ENCODE results near the gene ZSWIM8.

Gene ZSWIM8

DNA sequence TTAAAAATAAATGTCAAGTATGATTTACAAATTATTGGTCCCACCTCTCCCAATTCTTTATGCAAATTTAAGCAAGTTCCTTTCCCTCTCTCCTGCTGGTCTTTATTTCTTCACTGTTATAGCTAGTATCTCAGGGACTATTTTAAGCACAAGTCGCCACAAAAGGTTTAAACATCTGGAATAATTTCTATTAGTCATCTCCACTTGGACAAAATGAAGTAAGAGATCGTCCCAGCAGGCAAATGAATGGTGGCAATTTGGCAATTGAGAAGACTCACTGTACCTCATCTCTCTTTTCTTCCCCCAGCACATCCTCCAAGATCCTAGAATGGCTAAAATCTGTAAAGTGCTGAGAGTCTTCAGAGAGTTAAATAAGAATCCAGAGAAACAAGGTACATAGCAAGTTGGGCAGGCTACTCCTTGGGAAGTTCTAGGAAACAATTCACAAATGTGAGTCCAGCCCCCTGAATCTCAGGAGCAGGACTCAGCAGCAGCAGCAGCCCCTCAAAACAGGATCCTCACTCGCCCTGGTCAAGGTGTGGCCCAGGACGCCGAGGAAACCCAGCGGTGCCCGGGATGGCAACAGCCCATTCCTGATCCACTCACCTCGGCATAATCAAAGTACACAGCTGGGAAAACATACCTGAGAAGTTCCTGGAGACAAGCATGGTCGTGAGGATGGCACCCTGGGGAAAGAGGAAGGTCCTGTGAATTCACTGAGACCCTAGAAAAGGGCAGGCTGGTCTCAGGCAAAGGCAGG, 56.3 kb downstream of the ZSWIM8 start:
- TF ChIP-seq, protein P1, sequence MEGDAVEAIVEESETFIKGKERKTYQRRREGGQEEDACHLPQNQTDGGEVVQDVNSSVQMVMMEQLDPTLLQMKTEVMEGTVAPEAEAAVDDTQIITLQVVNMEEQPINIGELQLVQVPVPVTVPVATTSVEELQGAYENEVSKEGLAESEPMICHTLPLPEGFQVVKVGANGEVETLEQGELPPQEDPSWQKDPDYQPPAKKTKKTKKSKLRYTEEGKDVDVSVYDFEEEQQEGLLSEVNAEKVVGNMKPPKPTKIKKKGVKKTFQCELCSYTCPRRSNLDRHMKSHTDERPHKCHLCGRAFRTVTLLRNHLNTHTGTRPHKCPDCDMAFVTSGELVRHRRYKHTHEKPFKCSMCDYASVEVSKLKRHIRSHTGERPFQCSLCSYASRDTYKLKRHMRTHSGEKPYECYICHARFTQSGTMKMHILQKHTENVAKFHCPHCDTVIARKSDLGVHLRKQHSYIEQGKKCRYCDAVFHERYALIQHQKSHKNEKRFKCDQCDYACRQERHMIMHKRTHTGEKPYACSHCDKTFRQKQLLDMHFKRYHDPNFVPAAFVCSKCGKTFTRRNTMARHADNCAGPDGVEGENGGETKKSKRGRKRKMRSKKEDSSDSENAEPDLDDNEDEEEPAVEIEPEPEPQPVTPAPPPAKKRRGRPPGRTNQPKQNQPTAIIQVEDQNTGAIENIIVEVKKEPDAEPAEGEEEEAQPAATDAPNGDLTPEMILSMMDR (IDR thresholded peaks at IDR 0.05; ENCODE audit: extremely low read depth, missing control alignments): no peak
- no peak for DNase-seq (ENCODE audit: low spot score)

DNA sequence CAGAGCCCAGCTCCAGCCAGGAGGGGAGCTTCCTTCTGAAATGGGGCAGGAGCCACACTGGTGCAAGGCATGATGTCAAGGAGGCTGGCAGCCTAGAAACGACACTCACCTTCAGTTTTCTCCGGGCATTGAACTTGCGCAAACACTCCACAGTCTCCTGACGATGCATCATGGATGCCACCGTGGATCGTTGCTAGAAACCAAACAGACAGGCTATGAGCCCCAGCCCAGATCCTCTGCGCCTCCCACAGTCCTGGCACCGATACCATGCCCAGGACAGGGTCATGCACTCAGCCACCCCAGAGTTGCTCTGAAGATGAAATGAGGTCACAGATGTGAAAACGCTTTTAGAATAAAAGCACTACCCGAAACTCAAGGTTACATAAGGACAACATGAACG, 56.9 kb downstream of the ZSWIM8 start:
- DNase-seq (ENCODE audit: low spot score): no peak
- TF ChIP-seq, protein P1 (IDR thresholded peaks at IDR 0.05; ENCODE audit: extremely low read depth, missing control alignments): no peak

DNA sequence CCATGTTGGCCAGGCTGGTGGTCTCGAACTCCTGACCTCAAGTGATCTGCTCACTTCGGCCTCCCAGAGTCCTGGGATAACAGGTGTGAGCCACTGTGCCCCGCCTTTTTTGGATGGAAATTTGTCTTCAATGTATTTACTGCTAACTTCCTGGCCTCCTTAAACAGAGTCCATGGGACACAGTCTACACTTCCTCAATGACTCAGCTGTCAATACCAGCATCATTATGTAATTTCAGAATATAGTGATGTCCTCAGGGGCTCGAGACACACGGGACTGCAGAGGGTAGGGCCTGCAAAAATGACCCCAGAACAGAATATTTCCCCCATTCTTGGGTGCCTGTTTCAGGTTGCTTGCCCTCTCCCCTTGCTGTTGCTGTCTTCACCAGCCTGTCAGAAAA, 57.9 kb downstream of the ZSWIM8 start:
- DNase-seq (ENCODE audit: low spot score): no peak
- TF ChIP-seq, protein P1 (IDR thresholded peaks at IDR 0.05; ENCODE audit: extremely low read depth, missing control alignments): no peak

DNA sequence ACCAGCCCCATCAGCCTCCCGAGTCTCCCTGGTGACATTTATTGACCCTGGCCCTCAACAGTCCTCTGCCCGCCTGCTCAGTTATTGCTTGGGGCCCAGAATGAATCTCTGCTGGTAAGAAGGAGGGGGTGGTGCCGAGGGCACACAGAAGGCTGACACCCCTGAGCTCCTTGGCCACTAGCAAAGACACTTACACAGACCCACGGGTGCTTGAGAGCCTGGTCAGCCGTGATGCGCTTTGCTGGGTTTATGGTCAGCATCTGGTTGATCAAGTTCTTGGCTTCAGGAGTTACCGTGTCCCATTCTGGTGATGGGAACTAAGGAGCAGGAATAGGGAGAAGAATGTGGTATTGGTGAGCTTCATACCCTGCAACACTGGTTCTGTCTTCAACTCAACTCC, 61.6 kb downstream of the ZSWIM8 start:
- no peak for DNase-seq (ENCODE audit: low spot score)
- TF ChIP-seq, protein P1 (IDR thresholded peaks at IDR 0.05; ENCODE audit: extremely low read depth, missing control alignments): no peak

DNA sequence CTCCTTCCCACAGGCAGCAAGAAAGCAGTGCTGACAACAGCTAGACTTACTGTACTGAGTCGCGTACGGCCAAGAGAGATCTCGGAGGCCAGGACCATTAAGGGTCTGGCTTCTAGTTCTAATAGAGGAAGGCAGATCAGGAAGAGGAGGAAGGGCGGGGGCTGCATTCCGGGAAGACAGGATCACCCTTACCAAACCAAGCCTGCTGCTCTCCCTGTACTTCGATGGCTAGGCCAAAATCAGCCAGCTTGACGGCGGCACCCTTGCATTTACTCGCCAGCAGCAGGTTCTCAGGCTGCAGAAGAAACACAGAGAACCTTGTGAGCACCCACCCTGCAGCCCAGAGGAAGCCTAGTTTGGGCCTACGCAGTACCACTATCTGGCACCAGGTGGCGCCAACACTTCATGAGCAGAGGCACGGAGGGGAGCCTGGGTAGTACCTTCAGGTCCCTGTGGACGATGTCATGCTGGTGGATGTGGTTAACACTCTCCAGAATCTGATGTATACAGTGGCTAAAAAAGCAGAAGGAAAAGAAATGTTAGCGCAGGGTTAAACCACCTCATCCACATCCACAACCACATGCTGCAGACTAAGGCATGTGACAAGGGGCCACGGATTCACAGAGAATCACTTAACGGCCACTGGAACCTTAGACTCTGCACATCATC, 63.5 kb downstream of the ZSWIM8 start:
- TF ChIP-seq, protein P1 (IDR thresholded peaks at IDR 0.05; ENCODE audit: extremely low read depth, missing control alignments): peak; percentile 95
- DNase-seq (ENCODE audit: low spot score): peak; percentile 93

DNA sequence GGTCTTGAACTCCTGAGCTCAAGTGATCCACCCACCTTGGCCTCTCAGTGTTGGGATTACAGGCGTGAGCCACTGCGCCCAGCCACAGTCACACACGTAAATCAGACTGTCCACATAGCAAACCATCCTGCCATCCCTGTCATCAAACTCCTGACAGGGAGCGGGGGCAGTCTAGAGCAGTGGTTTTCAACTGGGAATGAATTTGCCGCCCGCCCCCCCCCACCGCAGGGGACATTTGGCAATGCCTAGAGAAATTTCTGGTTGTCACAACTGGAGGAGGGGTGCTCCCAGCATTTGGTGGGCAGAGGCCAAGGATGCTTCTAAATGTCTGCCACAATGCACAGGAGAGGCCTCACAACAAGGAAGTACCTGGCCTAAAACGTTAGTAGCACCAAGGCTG, 64.8 kb downstream of the ZSWIM8 start:
- TF ChIP-seq, protein P1 (IDR thresholded peaks at IDR 0.05; ENCODE audit: extremely low read depth, missing control alignments): no peak
- no peak for DNase-seq (ENCODE audit: low spot score)

DNA sequence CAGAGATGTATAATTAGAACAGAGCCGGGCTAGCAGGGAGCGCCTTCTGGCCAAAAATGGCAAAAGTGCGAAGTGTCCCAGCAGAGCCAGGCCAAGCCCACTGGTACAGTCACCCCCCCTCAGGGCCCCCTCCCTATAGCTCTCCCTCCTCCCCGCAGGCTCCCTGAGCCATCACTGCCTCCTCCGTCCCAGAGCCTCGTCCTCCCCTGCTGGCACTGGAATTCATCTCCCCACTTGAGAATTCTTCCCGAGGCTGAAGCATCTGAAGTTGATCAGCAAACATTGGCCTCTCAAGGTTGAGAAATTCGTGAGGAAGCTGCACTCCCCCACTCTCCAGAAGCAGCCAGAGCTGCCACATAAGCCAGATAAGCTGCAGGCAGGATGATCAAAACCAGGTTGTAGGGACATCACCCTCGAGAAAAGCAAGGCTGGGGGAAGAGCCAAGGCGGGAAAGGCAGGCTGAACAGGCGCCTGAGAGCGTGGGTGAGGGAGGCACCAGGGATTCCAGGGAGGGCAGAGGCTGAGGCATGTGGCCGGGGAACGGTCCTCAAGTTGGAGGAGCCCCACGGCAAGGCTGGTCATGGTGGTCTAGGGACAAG, 65.6 kb downstream of the ZSWIM8 start:
- no peak for DNase-seq (ENCODE audit: low spot score)
- TF ChIP-seq, protein P1 (IDR thresholded peaks at IDR 0.05; ENCODE audit: extremely low read depth, missing control alignments): no peak
